NCI-H524 treated with DMSO at 0.1 percent for 48 hours (cell line): Measurements from ENCODE around the gene TOMM5.
A peak's percentile ranks its signal among the peaks of the same experiment; 100 is the strongest.
"Not testable (repeated sequence)": the region's sequence is repeated elsewhere in the genome, so short reads cannot be mapped to it uniquely, and the experiment has no call there.

Experiments used
- DNase-seq: peaks from one replicate; lab custom pipeline; 2025; lab: John Stamatoyannopoulos, UW

Gene TOMM5

DNA sequence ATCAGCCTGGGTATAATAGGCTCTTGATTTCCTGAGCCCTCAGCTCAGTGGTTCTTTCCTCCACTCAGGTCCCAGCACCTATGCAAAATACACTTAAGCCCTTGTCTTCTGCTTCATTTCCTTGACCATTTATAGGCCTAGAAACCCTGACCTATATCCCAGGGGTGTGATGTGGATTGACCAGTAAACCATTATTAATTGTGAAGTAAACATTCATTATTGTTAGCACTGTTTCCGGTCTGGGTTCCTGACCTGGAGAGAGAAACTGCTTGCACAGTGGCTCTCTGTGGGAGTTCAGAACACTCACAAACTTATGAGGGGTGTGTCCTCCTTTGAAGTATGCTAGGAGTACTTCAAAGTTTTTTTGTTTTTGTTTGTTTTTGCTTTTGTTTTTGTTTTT lies 19.6 kb upstream of the TOMM5 start:
- DNase-seq, result no peak

DNA sequence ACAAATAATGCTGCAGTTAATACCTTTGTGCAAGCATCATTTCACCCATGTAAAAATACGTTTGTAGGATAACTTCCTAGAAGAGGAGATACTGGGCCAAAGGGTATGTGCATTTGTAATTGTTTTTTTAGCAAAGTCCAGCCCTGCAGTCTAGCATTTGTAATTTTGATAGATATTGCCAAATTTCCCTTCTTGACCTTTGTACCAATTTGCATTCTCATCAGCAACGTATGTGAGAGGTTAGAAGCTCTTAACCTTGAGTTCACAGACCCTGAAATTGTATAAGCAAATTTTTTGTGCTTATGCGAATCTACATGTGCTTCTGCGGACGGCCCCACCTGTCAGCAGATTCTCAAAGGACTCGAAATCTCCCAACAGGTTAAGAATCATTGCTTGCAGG lies 18.6 kb upstream of the TOMM5 start:
- DNase-seq, result no peak

DNA sequence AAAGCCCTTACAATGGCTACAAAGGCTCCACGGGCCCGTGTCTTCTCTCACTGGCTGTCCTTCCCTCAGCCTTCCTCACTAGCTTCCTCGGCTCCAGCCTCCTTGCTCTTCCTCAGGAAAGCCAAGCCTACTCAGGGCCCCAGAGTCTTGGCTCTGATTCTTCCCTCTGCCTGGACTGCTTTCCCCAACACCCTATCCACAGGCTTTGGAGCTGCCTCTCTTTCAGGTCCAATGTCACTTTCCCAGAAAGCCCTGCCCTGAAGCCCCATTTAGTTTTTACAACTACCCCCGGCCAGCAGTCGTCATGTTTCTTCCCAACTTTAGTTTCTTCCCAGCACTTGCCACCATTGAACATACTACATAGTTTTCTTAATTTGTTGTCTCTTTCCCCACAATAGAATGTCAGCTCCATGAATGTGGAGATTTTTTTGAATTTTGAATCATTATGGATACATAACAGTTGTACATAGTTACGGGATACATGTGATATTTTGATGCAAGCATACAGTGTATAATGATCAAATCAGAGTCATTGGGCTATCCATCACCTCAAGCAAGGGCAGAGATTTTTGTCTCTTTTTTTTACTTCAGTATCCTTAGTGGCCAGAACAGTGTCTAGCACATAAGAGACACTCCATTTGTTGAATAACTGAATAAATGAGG lies 17.5 kb upstream of the TOMM5 start:
- no peak for DNase-seq

DNA sequence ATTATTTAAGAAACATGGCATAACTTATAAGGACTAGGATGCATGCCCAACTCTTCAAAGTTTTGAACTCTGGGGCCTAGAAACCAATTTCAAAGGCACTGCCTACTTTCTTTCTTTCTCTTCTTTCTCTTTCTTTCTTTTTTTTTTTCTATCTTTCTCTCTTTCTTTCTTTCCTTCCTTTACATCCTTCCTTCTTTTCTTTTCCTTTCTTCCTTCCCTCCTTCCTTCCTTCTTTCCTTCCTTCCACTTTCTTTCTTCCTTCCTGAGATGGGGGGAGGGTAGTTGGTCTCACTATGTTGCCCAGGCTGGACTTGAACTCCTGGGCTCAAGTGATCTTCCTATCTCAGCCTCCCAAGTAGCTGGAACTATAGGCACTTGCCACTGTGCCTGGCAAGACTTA lies 15.9 kb upstream of the TOMM5 start:
- DNase-seq, result no peak

DNA sequence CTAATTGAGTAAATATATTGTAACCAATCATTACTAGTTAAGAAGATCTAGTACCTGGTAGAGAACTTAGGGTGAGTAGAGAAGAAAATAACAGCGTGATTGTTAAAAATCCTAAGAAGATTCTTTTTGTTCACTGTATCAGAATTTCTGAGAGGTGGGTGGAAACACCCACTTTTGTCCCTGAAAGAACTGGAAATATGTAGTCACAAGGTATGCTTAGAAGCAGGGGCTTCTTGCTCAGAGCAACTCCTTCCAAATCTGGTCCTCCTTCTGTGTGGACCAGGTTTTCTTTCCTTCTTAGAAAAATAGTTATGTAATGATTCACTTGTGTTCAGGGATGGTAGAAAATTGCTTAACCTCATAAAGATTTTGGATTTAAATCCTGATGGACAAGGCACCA lies 11.9 kb upstream of the TOMM5 start:
- DNase-seq, result no peak

DNA sequence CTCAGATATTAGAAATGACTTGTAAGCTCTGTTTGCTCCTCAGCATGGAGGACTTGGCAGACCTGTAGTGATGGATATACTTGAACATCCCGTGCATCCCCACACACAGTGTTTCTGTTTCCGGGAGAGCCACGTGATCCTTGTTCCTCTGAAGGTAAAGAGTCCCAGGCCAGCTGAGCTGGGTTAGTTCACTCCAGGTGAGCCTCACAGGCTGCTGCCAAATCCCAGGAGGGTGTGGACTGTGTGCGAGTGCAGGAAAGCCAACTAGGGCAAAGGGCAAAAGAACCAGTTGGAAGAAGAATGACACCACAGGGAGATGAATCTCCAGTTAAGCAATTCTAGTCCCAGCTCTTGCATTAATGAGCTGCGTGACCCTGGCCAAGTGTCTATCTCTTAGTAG lies 10.4 kb upstream of the TOMM5 start:
- no peak for DNase-seq

DNA sequence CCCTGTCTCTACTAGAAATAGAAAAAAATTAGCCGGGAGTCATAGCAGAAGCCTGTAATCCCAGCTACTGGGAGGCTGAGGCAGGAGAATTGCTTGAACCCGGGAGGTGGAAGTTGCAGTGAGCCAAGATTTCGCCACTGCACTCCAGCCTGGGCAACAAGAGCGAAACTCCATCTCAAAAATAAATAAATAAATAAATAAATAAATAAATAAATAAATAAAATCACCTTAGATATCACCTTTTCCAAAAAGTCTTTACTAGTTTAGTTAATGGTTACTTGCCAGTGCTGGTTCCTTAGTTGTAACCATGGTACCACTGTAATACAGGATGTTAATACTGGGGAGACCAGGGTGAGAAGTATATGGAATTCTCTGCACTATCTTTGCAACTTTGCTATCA lies 9.7 kb upstream of the TOMM5 start:
- not testable (repeated sequence) for DNase-seq

DNA sequence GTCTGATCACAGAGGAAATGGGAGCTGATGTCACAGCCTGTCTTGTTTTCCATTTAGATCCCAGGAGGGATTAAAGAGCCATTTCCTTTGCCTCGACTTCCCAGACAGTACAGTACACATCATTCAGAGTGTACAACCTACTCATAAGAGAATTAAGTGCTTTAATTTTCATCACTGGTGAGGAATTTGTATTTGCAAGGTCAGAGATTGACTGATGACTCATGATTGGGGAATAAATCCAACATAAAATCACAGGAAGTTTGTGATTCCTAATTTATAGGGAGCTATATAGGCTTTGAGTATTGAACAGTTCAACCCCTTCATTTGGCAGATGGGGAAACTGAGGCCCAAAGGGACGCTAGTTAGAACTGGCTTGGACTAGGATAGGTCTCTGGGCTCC lies 4.1 kb upstream of the TOMM5 start:
- no peak for DNase-seq

DNA sequence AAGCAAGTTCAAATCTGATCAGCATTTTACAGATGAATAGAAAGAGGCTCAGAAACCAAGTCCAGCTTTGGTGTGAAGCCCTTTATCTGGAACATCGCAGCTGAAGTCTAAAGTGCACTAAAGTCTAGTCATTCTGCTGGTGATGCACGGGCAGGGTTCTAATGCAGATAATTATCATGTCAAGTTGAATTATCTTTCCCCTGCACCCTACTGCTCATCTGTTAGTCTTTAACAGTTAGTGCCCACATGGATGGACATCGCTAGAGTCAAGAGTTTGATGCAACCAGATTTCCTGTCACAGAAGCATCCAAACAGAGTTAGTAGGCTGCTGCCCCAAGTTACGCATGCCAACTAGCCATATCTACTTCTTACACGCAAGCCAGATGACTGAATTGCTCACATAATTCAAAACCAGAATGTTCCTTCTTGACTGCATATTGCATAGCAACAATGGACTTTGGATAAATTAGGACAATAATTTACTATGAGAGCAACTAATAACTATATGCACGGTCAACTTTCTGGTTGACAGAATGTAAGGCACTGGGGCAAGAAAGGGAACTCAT lies 1.6 kb upstream of the TOMM5 start:
- DNase-seq, result no peak

DNA sequence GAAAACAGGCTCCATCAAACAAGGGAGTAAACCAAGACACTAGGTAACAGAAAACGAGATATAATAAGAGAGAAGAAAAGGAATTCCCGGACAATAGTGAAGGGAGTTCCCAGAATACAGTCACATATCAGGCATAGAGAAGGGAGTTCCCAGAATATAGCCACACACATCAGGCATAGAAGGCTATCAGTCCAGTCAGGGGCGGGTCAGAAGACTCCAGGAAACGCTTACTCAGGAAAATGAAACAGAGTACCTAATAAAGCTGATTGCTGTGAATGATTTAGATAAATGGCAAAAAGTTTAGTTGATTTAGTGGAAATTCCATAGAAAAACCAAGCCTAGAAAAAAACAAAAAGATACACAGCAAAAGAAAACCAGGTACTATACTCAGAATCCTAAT lies 4.9 kb downstream of the TOMM5 start:
- DNase-seq, result no peak

DNA sequence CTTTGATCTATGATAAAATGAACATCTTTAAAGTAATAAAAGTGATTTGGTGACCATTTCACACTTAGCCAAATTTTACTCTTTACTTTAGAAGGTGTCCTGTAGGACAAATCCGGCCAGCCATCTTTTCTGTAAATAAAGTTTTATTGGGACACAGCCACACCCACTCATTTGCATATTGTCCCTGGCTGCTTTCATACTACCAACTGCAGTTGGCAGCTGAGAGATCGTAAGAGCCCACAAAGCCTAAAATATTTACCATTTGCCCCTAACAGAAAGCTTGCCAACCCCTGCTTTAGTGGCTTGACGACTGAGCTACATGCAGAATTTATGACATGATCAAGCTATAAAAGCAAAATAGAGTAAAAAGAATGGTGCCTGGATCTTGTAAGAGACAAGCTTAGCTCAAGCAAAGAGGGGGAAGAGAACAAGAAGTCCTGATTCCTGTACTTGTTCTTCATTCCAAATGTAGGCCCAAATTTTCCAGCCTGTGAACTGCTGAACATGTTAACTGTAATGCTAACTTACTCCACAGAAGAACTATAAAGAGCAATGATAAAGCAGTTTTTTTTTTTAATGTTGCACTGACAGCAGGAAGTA lies 8.8 kb downstream of the TOMM5 start:
- DNase-seq, result no peak

DNA sequence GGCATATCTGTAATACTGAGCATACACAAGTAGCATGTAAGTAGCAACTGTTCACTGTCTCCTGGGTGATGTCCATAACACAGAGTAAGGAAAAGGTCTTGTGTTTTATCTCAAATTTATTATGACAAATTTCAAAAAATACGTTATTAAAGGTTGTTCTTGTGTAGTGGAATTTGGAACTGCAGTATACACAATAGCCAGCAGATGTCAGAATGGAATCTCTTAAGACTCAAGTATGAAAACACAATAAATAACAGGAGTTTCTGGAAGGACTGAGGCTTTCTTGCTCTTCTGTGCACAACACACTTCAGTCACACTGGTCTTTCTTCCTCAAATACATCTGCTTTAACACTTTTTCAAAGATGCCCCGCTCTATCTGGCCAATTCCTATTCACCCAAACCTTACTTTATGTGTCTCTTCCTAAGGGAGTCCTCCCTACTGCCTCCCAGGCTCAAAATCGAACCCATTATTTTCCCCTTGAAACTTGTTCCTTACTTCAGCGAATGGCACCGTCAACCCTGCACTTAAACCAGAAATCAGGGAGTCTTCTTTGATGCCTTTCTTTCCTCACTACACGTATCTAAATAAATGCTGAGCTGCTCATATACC lies 9.7 kb downstream of the TOMM5 start:
- DNase-seq, result no peak

DNA sequence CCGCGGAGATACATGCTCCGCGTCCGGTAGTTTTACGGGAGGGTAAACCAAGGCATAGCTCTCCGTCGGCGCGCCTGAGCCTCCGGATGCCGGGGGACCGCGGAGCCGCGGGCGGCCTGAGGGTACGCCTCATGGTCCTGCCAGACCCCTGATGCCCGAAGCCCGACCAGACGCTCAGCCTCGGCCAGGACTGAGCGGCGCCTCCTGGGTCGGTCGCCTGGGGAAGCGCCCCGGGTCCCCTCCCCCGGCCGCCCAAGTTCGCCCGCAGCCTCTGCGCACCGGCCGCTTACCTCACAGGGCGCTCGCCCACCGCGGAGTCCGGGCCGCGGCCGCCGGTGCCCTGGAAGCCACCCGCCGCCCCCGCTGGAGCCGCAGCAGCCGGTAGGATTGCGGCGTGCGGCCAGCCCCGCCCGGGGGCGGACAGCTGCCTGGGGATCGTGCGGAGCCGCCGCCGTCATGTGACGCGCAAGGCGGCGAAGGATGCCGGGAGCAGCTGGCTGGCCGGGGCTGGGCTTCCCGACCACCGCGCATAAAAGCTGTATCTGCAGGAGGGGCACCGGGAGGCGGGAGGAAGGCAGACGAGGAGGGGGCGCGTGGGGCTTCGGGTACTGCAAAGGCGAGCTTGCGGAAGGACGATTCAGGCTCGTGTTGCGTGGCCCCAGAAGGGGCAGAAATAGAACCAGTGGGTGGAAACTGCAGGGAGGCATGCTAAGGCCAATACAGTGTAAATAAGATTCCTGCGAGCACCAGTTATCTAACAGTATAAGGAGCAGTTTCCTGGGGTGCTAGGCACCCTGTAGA lies 16.3 kb downstream of the TOMM5 start, which contains the start of gene FBXO10:
TSS of gene FBXO10 (minus strand) at position 460 of the 801 bp plus-strand sequence. CDS start 34,612 bp downstream, outside the sequence.
- DNase-seq, result peak; percentile 52

DNA sequence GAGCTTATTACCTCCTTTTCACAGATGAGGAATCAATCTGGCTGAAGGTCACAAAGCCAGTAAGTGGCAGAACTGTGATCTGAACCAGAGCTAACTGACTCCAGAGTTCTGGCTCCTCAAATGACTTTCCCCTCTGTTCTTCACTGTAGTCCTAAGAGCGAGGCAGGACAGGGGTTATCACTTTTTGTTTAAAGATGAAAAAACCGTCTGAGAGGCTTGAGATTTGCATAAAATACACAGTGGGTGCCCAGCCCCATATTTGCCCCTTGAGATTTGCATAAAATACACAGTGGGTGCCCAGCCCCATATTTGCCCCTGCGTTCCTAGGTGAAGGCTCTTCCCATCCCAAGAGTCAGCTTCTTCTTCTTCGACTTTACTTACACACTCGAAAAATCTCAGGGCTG lies 16.9 kb downstream of the TOMM5 start:
- peak; percentile 23 for DNase-seq

DNA sequence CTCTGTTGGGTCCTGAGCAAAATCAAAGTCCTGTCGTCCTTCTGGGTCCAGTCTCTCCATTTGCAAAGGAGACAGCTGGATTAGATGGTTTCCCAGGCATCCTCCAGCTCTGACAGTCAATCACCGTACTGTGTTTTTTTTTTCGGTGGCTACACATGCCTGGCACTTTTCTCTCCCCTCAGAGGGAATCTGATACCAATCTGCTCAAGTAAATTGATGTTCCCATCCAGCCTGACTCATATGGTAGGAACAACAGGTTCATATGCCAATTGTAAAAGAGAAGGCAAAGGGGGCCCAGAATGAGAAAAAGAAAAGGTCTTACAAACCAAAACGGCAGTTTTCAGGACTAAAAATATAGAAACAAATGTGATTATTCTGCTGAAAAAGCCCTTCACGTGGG lies 17.4 kb downstream of the TOMM5 start:
- DNase-seq, result no peak

DNA sequence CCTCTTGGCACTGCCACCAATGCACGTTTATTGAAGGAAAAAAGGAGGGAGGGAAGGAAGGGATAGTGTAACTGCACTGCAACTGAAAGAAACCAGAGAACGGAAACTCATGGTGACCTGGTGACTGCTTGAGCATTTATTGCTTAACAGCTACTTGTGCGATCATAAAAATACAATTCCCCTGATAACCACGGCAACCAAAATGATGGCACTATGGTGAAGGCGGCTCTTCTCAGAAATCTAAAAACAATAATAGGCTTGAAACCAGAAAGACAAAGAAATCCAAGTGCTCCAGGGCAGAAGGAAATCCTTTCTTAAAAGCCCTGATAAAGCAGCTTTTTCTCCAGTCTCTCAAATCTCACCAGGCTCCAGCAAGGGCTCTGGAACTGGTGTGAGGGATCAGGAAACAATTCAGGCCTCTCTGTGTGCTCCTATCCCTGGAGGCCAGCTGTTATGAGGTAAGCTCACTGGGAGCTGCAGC lies 18.1 kb downstream of the TOMM5 start:
- no peak for DNase-seq

DNA sequence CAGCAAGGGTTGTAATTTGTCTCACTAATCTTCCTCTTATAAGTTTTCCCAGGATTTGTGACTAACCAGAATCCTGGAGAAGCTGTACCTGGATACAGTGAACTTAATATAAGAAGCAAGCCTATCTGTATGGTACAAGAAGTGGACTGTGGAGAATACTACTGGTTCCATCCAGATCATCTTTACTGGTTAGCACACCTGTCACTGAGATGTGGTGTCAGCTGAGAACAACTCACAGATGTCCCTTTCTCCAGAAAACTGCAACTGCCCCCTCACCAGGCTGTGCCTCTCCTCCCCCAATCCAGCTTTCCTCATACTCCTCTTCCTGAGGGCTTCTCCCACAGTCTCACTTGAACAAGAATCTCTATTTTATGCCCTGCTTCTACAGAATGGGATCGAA lies 21.1 kb downstream of the TOMM5 start:
- no peak for DNase-seq

DNA sequence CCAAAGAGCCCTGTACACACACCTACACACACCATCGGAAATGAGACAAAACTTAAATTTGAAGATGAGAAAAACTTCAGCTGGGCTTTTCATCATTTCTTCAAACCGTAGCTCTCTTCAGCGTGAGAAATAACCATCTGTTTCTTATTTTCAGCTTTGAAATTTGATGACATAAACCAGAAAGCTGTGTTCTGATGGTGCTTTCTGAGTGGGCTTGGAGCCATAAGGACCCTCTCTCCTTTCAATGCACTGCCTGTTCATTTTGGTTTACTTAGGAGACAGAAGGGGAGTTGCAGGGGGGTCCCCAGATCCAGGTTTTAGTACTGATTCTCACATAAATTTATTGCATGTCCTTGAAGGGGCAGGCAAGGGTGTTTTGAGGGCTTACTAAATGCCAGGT lies 25.7 kb downstream of the TOMM5 start:
- DNase-seq, result no peak

DNA sequence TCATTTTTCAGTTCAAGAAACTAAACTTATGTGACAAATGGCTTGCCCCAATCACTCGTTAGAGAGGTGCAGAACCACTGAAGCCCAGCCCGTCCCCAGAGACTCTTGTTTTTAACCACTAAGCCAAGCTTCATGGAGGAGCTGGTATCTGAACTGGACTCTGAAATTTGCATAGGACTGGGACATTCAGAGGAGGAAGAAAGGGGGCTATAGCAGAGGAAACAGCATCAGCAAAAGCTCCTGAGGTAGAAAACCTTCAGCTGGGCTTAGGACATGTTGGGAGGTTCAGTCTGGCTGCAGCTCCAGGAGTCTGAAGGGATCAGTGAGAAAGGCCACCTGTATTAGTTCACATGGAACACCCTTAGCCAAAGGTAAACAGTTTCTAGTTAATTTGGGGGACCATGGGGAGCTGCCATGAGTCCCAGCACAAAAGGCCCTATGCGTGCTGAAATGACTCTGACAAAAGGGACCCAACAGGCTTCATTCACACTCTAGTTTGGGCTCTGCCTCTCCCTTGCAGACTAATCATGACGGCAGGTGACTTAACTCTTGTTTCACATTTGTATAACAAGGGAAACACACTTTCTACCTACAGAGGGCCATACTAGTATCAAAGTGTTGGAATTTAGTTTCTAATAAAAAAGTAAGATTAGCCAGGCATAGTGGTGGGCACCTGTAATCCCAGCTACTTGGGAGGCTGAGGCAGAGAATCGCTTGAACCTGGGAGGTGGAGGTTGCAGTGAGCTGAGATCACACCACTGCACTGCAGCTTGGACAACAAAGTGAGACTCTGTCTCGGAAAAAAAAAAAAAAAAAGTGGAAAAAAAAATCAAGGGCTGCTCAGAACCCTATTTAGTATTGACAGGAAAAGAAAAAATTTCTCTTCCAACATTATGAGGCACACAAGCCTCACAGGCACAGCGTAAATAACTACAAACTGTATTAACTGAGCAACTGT lies 26.5 kb downstream of the TOMM5 start:
- no peak for DNase-seq

DNA sequence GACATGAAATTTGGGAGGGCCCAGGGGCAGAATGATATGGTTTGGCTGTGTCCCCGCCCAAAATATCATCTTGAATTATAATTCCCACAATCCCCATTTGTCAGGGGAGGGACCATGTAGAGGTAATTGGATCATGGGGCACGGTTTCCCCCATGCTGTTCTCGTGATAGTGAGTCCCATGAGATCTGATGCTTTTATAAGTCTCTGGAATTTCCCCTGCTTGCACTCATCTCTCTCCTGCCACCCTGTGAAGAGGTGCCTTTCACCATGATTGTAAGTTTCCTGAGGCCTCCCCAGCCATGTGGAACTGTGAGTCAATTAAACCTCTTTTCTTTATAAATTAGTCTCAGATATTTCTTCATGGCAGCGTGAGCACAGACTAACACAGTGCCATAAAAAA lies 27.5 kb downstream of the TOMM5 start:
- DNase-seq, result no peak
